ENCODE measurements around the gene OSBPL8.

- TF ChIP-seq CTCF (IDR thresholded peaks at IDR 0.05) (no peak), POLR2A (IDR thresholded peaks at IDR 0.05) (no peak)
Measured at GRCh38 chr12:76537923-76538322, 21.6 kb downstream of the OSBPL8 start.
